ENCODE results near the gene LPAR5.

LPAR5 gene

DNA sequence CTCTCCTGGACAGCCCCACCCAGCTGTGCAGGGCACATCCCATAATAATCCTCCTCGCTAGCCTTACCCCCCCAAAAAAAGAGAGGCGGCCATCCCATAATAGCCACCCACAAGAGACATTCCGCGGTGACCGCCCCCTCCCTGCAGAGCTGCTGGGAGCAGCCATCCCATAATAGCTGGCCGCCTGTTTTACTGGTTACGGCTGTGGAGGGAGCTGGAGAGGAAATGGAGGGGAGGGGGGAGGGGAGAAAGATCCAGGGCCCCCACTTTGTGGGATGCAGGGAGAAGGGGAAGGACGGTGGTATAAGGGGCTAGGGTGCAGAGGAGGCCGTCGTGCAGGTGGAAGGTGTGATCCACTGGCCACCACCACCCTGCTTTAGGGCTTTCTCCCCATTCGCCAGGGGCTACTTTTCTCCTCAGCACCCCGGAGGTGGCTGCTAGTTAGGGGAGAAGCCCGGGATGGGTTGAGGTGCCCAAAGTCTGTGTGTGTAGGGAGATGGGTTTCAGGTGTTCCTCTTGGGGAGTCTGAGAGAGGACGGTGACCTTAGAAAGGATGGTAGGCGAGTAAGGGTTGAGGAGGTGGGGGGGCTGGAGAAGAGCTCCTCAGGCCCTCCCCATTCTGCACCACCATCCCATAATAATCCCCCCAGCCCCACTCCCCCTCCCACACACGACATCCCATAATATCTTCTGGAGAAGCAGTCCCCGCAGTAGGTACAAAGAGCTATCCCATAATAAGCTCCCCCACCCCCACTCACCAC is 22.6 kb downstream of the LPAR5 start (continued):
- TF ChIP-seq, protein P1, sequence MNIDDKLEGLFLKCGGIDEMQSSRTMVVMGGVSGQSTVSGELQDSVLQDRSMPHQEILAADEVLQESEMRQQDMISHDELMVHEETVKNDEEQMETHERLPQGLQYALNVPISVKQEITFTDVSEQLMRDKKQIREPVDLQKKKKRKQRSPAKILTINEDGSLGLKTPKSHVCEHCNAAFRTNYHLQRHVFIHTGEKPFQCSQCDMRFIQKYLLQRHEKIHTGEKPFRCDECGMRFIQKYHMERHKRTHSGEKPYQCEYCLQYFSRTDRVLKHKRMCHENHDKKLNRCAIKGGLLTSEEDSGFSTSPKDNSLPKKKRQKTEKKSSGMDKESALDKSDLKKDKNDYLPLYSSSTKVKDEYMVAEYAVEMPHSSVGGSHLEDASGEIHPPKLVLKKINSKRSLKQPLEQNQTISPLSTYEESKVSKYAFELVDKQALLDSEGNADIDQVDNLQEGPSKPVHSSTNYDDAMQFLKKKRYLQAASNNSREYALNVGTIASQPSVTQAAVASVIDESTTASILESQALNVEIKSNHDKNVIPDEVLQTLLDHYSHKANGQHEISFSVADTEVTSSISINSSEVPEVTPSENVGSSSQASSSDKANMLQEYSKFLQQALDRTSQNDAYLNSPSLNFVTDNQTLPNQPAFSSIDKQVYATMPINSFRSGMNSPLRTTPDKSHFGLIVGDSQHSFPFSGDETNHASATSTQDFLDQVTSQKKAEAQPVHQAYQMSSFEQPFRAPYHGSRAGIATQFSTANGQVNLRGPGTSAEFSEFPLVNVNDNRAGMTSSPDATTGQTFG (tag by site-specific recombination; IDR thresholded peaks at IDR 0.05; ENCODE audit: borderline replicate concordance), result no peak

DNA sequence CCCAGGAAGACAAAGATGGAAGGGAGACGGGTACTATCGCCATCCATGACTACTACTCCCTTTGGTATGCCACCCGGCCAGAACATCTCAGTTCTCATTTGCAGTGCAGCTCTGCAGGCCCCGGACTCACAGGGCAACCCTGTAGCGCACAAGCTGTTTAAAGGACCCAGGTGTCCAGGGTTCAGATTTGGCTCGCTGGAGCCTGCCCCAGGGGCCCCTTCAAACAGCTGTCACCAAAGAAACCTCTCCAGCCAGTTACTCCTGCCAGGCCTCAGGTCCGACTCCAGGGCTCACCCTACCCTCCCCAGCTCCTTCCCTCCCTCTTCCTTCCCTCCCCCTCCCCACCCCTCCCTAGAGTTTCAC is 23.1 kb downstream of the LPAR5 start:
- H3K4me3 ChIP-seq (ENCODE audit: low read depth, low read length), result no peak overlapping the region
- TF ChIP-seq ZNF830 (tag by site-specific recombination; IDR thresholded peaks at IDR 0.05; ENCODE audit: low read depth), result no peak
- TF ChIP-seq ZNF600 (tag by site-specific recombination; IDR thresholded peaks at IDR 0.05), result peak; percentile 33; the same call in 1 of the 2 replicates
- ChIA-PET CTCF (interaction anchor here (0.6 to 1.1 kb wide), 4 partner anchors 22 to 58 kb away, joined by 3 to 5 read pairs (median 4); no protein-coding TSS in a partner anchor), POLR2A (interaction anchor here (1.4 to 2.6 kb wide), 7 partner anchors 8 to 154 kb away, joined by 4 to 30 read pairs (median 12); partner anchors contain the start of genes COPS7A, GAPDH, NOP2 and PTMS)
- H3K9me3 ChIP-seq (ENCODE audit: control insufficient read depth, insufficient read depth, low read depth, low read length), result no peaks in the 10 kb centered on the region
- peak overlapping the region; percentile 96; the same call in 1 of the 2 replicates for H3K27ac ChIP-seq (ENCODE audit: extremely low read depth, low read depth, low read length)
- H3K4me1 ChIP-seq (ENCODE audit: control insufficient read depth, insufficient read depth, low read length), result peaks cover 20% of the 10 kb centered on the region
- H3K36me3 ChIP-seq (ENCODE audit: control insufficient read depth in 2 of 2, insufficient read depth in 1 of 2, low read length in 2 of 2), result no peaks in the 10 kb centered on the region

DNA sequence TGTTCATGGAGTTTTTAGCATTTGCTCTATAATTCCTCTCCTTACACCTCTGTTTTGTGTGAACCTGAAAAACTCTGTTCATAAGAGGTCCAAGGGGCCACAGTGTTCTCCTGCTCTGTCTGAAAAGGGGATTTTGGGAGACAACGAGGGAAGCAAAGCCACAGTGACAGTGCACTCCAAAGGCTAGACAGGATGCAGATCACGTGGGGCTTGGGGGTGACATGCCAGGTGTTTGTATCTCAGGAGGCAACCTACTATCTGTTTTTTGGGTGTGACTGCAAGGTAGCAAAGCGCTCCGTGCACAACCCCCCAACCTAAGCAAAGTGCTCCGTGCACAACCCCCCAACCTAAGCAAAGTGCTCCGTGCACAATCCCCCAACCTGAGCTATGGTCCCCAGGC is 23.5 kb downstream of the LPAR5 start:
- ChIA-PET CTCF (interaction anchor here (0.6 to 1.1 kb wide), 3 partner anchors 22 to 54 kb away, joined by 3 to 5 read pairs (median 3); no protein-coding TSS in a partner anchor), POLR2A (interaction anchor here (1.4 to 2.6 kb wide), 5 partner anchors 44 to 154 kb away, joined by 5 to 30 read pairs (median 16); partner anchors contain the start of genes COPS7A, GAPDH, NOP2 and PTMS)
- TF ChIP-seq ZNF629 (tag by site-specific recombination; IDR thresholded peaks at IDR 0.05) (no peak), MYNN (tag by site-specific recombination; IDR thresholded peaks at IDR 0.05; ENCODE audit: borderline replicate concordance) (no peak), ZNF561 (tag by site-specific recombination; IDR thresholded peaks at IDR 0.05; ENCODE audit: borderline replicate concordance) (no peak), ZNF211 (tag by site-specific recombination; IDR thresholded peaks at IDR 0.05; ENCODE audit: low read depth) (no peak), ZNF426 (tag by site-specific recombination; IDR thresholded peaks at IDR 0.05) (no peak), GLIS1 (tag by site-specific recombination; IDR thresholded peaks at IDR 0.05) (no peak), ZNF558 (tag by site-specific recombination; IDR thresholded peaks at IDR 0.05) (no peak)
- Histone ChIP-seq H3K36me3 (ENCODE audit: control insufficient read depth in 2 of 2, insufficient read depth in 1 of 2, low read length in 2 of 2) (no peaks in the 10 kb centered on the region), H3K4me1 (ENCODE audit: control insufficient read depth, insufficient read depth, low read length) (peaks cover 22% of the 10 kb centered on the region), H3K4me3 (ENCODE audit: low read depth, low read length) (no peak overlapping the region), H3K27ac (ENCODE audit: extremely low read depth, low read depth, low read length) (peak overlapping the region; percentile 96; the same call in 1 of the 2 replicates), H3K9me3 (ENCODE audit: control insufficient read depth, insufficient read depth, low read depth, low read length) (no peaks in the 10 kb centered on the region)

DNA sequence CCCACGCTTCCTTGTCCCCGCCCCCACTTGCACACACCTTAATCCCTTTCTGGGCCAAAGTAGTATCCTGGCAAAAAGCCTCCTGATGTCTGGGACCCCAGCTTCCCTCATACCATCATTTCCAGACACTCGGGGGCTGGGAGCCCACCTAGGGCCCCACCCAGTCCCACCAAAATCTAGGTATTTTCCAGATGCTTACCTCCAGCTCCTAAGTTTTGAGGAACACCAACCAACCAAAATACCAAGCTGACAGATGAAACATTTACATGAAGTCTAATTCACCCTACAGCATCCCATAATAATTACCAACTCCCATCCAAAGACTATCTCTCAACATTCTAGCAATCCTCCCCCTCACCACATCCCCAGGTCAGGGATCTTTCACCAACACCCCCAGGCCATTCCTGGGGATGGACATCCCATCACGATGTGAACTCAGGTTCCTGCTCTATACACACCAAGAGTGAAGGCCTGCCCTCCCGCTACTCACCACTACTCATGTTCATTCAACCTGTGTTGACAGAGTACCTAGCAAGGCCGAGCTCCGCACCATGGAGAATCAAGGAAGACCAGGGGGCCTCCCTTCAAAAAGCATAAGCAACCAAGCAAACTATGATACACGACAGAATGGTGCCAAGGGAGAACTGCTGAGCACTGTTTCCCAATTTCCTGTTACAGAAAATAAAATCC is 27.0 kb downstream of the LPAR5 start:
- peaks cover 31% of the 10 kb centered on the region for H3K4me1 ChIP-seq (ENCODE audit: control insufficient read depth, insufficient read depth, low read length)
- peaks cover 3 to 24% of the 10 kb centered on the region in 2 experiments; a peak in 2 of 3 replicates for H3K36me3 ChIP-seq (ENCODE audit: control insufficient read depth in 2 of 2, insufficient read depth in 1 of 2, low read length in 2 of 2)
- H3K4me3 ChIP-seq (ENCODE audit: low read depth, low read length), result no peak overlapping the region
- POLR2A ChIA-PET, result interaction anchor here (1.0 to 1.9 kb wide), 5 partner anchors 75 to 335 kb away, joined by 3 to 7 read pairs (median 3); partner anchors contain the start of genes C12orf57, GAPDH, RNU7-1 and VAMP1
- H3K27ac ChIP-seq (ENCODE audit: extremely low read depth, low read depth, low read length), result peak overlapping the region; percentile 27; the same call in 1 of the 2 replicates
- H3K9me3 ChIP-seq (ENCODE audit: control insufficient read depth, insufficient read depth, low read depth, low read length), result no peaks in the 10 kb centered on the region
- CTCF ChIA-PET, result interaction anchor here (0.6 to 0.7 kb wide), 3 partner anchors 9 to 329 kb away, joined by 3 to 4 read pairs (median 3); no protein-coding TSS in a partner anchor
- TF ChIP-seq HOXC10 (CRISPR knock-in tag; IDR thresholded peaks at IDR 0.05) (no peak), ZXDB (tag by site-specific recombination; IDR thresholded peaks at IDR 0.05) (no peak)
- TF ChIP-seq, protein P2, sequence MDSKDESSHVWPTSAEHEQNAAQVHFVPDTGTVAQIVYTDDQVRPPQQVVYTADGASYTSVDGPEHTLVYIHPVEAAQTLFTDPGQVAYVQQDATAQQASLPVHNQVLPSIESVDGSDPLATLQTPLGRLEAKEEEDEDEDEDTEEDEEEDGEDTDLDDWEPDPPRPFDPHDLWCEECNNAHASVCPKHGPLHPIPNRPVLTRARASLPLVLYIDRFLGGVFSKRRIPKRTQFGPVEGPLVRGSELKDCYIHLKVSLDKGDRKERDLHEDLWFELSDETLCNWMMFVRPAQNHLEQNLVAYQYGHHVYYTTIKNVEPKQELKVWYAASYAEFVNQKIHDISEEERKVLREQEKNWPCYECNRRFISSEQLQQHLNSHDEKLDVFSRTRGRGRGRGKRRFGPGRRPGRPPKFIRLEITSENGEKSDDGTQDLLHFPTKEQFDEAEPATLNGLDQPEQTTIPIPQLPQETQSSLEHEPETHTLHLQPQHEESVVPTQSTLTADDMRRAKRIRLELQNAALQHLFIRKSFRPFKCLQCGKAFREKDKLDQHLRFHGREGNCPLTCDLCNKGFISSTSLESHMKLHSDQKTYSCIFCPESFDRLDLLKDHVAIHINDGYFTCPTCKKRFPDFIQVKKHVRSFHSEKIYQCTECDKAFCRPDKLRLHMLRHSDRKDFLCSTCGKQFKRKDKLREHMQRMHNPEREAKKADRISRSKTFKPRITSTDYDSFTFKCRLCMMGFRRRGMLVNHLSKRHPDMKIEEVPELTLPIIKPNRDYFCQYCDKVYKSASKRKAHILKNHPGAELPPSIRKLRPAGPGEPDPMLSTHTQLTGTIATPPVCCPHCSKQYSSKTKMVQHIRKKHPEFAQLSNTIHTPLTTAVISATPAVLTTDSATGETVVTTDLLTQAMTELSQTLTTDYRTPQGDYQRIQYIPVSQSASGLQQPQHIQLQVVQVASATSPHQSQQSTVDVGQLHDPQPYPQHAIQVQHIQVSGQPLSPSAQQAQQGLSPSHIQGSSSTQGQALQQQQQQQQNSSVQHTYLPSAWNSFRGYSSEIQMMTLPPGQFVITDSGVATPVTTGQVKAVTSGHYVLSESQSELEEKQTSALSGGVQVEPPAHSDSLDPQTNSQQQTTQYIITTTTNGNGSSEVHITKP (tag by site-specific recombination; IDR thresholded peaks at IDR 0.05), result peak; percentile 93
- TF ChIP-seq, protein P3, sequence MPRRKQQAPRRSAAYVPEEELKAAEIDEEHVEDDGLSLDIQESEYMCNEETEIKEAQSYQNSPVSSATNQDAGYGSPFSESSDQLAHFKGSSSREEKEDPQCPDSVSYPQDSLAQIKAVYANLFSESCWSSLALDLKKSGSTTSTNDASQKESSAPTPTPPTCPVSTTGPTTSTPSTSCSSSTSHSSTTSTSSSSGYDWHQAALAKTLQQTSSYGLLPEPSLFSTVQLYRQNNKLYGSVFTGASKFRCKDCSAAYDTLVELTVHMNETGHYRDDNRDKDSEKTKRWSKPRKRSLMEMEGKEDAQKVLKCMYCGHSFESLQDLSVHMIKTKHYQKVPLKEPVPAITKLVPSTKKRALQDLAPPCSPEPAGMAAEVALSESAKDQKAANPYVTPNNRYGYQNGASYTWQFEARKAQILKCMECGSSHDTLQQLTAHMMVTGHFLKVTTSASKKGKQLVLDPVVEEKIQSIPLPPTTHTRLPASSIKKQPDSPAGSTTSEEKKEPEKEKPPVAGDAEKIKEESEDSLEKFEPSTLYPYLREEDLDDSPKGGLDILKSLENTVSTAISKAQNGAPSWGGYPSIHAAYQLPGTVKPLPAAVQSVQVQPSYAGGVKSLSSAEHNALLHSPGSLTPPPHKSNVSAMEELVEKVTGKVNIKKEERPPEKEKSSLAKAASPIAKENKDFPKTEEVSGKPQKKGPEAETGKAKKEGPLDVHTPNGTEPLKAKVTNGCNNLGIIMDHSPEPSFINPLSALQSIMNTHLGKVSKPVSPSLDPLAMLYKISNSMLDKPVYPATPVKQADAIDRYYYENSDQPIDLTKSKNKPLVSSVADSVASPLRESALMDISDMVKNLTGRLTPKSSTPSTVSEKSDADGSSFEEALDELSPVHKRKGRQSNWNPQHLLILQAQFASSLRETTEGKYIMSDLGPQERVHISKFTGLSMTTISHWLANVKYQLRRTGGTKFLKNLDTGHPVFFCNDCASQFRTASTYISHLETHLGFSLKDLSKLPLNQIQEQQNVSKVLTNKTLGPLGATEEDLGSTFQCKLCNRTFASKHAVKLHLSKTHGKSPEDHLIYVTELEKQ (tag by site-specific recombination; IDR thresholded peaks at IDR 0.05; ENCODE audit: borderline replicate concordance), result 0 out of 2 replicates have a peak, but pooled peaks have one; percentile 2
